SK-N-SH treated with all-trans-retinoic acid at 6 μM for 48 hours (cell line): ENCODE data around the gene UBL7.

Experiments
- ATAC-seq: fragments of 200-7000 bp; cut with Tn5 transposase; 3 replicates; pipeline ENCODE4 v1.9.1; 2020; ENCODE audit warnings: mild to moderate bottlenecking, moderate library complexity
- ARNTL ChIP-seq: fragments of 450-650 bp; formaldehyde crosslinking; IDR thresholded peaks from 2 replicates; pipeline ENCODE4 v1.5.0; 2020; ENCODE audit warnings: low read depth, mild to moderate bottlenecking, moderate library complexity, borderline replicate concordance
- BACH2 ChIP-seq: fragments of 250-450 bp; sonication (Bioruptor Pico); IDR thresholded peaks from 2 replicates; pipeline ENCODE4 v1.9.0; 2021; ENCODE audit warnings: mild to moderate bottlenecking, borderline replicate concordance
- CSRNP3 ChIP-seq: fragments of 250-450 bp; sonication (Bioruptor Pico); IDR thresholded peaks from 2 replicates; pipeline ENCODE4 v1.5.1; 2021; ENCODE audit warnings: mild to moderate bottlenecking, moderate library complexity
- ESRRG ChIP-seq: fragments of 250-450 bp; sonication (Bioruptor Pico); IDR thresholded peaks from 2 replicates; pipeline ENCODE4 v1.6.1; 2021; ENCODE audit warnings: mild to moderate bottlenecking
- GLIS3 ChIP-seq: fragments of 250-450 bp; sonication (Bioruptor Pico); IDR thresholded peaks from 2 replicates; pipeline ENCODE4 v1.5.0; 2020; ENCODE audit warnings: mild to moderate bottlenecking, moderate library complexity
- ISL1 ChIP-seq: fragments of 250-450 bp; sonication (Bioruptor Pico); IDR thresholded peaks from 2 replicates; pipeline ENCODE4 v2.1.2; 2022; ENCODE audit warnings: mild to moderate bottlenecking, moderate library complexity
- OSR1 ChIP-seq: fragments of 250-450 bp; sonication (Bioruptor Pico); IDR thresholded peaks from 2 replicates; pipeline ENCODE4 v1.8.0; 2022; ENCODE audit warnings: moderate library complexity, mild to moderate bottlenecking, inconsistent platforms
- POU6F1 ChIP-seq: fragments of 250-450 bp; sonication (Bioruptor Pico); IDR thresholded peaks from 2 replicates; pipeline ENCODE4 v1.8.0; 2021; ENCODE audit warnings: low read depth, mild to moderate bottlenecking, moderate library complexity, borderline replicate concordance
- PPARA ChIP-seq: fragments of 250-450 bp; sonication (Bioruptor Pico); IDR thresholded peaks from 2 replicates; pipeline ENCODE4 v1.5.0; 2020; ENCODE audit warnings: mild to moderate bottlenecking, borderline replicate concordance
- RARB ChIP-seq: fragments of 250-450 bp; sonication (Bioruptor Pico); IDR thresholded peaks from 2 replicates; pipeline ENCODE4 v1.8.0; 2021; ENCODE audit warnings: mild to moderate bottlenecking, moderate library complexity
- SNAI2 ChIP-seq: fragments of 250-450 bp; sonication (Bioruptor Pico); IDR thresholded peaks from 2 replicates; pipeline ENCODE4 v1.5.0; 2020; ENCODE audit warnings: mild to moderate bottlenecking, moderate library complexity
- TCF4 ChIP-seq: fragments of 250-450 bp; sonication (Bioruptor Pico); IDR thresholded peaks from 2 replicates; pipeline ENCODE4 v1.8.0; 2021; ENCODE audit warnings: mild to moderate bottlenecking, moderate library complexity, borderline replicate concordance
- TOX ChIP-seq: fragments of 250-450 bp; sonication (Bioruptor Pico); IDR thresholded peaks from 2 replicates; pipeline ENCODE4 v1.8.0; 2021; ENCODE audit warnings: mild to moderate bottlenecking, moderate library complexity, borderline replicate concordance
- ZC3H10 ChIP-seq: fragments of 250-450 bp; sonication (Bioruptor Pico); IDR thresholded peaks from 2 replicates; pipeline ENCODE4 v1.5.1; 2021; ENCODE audit warnings: mild to moderate bottlenecking, moderate library complexity
- ZNF565 ChIP-seq: fragments of 450-650 bp; formaldehyde crosslinking; conservative IDR thresholded peaks from 2 replicates; pipeline ENCODE4 v1.5.0; 2020; ENCODE audit warnings: low read depth, mild to moderate bottlenecking, moderate library complexity
- ZNF70 ChIP-seq: fragments of 450-650 bp; formaldehyde crosslinking; IDR thresholded peaks from 2 replicates; pipeline ENCODE4 v1.5.0; 2020; ENCODE audit warnings: mild to moderate bottlenecking, moderate library complexity
- ZNF8 ChIP-seq: fragments of 450-650 bp; formaldehyde crosslinking; IDR thresholded peaks from 2 replicates; pipeline ENCODE4 v1.5.0; 2020; ENCODE audit warnings: mild to moderate bottlenecking, moderate library complexity
- TF ChIP-seq, protein P1 (sequence below): fragments of 250-450 bp; sonication (Bioruptor Pico); IDR thresholded peaks from 2 replicates; pipeline ENCODE4 v1.8.0; 2020; ENCODE audit warnings: mild to moderate bottlenecking, moderate library complexity, borderline replicate concordance
- TF ChIP-seq, protein P2 (sequence below): fragments of 250-450 bp; sonication (Bioruptor Pico); IDR thresholded peaks from 2 replicates; pipeline ENCODE4 v1.5.0; 2020; ENCODE audit warnings: mild to moderate bottlenecking, moderate library complexity
- TF ChIP-seq, protein P3 (sequence below): fragments of 250-450 bp; sonication (Bioruptor Pico); IDR thresholded peaks from 2 replicates; pipeline ENCODE4 v1.5.1; 2020; ENCODE audit warnings: low read depth, mild to moderate bottlenecking, moderate library complexity

UBL7 gene

GRCh38 chr15:74499366-74499765, 38.4 kb upstream of the UBL7 start (continued):
- TF ChIP-seq PPARA (CRISPR knock-in tag) (no peak), ESRRG (no peak)

DNA sequence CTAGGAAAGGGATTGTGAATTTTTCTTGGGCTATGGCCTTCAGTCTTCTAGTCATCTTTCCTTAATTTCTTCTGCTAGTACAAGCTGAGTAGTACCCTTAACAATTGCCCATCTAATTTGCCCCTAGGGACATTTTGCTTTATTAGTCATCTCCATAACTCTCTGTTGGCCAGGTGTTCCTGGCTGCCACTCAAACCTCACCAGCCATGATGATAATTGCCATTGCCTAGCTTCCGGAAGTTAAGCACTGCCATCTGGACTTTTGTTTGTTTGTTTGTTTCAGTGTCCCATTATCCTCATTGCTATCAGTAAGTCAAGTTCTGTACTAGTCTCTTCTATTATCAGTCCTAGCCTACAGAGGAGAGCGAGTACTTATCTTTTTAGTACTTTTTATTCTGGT, 36.6 kb upstream of the UBL7 start:
- no peak for ATAC-seq
- TF ChIP-seq TCF4 (CRISPR knock-in tag) = no peak
- no peak for TF ChIP-seq SNAI2 (CRISPR knock-in tag)
- no peak for TF ChIP-seq ISL1 (CRISPR knock-in tag)
- TF ChIP-seq ARNTL = no peak
- TF ChIP-seq OSR1 (CRISPR knock-in tag) = no peak
- TF ChIP-seq CSRNP3 = no peak
- no peak for TF ChIP-seq PPARA (CRISPR knock-in tag)
- TF ChIP-seq ZNF8 (CRISPR knock-in tag) = no peak
- TF ChIP-seq TOX (CRISPR knock-in tag) = no peak
- TF ChIP-seq ZNF565 (CRISPR knock-in tag) = no peak
- TF ChIP-seq ZNF70 (CRISPR knock-in tag) = no peak
- TF ChIP-seq BACH2 (CRISPR knock-in tag) = no peak
- TF ChIP-seq, protein P1, sequence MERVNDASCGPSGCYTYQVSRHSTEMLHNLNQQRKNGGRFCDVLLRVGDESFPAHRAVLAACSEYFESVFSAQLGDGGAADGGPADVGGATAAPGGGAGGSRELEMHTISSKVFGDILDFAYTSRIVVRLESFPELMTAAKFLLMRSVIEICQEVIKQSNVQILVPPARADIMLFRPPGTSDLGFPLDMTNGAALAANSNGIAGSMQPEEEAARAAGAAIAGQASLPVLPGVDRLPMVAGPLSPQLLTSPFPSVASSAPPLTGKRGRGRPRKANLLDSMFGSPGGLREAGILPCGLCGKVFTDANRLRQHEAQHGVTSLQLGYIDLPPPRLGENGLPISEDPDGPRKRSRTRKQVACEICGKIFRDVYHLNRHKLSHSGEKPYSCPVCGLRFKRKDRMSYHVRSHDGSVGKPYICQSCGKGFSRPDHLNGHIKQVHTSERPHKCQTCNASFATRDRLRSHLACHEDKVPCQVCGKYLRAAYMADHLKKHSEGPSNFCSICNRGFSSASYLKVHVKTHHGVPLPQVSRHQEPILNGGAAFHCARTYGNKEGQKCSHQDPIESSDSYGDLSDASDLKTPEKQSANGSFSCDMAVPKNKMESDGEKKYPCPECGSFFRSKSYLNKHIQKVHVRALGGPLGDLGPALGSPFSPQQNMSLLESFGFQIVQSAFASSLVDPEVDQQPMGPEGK (CRISPR knock-in tag) = no peak
- no peak for TF ChIP-seq ESRRG
- TF ChIP-seq, protein P2, sequence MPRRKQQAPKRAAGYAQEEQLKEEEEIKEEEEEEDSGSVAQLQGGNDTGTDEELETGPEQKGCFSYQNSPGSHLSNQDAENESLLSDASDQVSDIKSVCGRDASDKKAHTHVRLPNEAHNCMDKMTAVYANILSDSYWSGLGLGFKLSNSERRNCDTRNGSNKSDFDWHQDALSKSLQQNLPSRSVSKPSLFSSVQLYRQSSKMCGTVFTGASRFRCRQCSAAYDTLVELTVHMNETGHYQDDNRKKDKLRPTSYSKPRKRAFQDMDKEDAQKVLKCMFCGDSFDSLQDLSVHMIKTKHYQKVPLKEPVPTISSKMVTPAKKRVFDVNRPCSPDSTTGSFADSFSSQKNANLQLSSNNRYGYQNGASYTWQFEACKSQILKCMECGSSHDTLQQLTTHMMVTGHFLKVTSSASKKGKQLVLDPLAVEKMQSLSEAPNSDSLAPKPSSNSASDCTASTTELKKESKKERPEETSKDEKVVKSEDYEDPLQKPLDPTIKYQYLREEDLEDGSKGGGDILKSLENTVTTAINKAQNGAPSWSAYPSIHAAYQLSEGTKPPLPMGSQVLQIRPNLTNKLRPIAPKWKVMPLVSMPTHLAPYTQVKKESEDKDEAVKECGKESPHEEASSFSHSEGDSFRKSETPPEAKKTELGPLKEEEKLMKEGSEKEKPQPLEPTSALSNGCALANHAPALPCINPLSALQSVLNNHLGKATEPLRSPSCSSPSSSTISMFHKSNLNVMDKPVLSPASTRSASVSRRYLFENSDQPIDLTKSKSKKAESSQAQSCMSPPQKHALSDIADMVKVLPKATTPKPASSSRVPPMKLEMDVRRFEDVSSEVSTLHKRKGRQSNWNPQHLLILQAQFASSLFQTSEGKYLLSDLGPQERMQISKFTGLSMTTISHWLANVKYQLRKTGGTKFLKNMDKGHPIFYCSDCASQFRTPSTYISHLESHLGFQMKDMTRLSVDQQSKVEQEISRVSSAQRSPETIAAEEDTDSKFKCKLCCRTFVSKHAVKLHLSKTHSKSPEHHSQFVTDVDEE (CRISPR knock-in tag) = no peak
- TF ChIP-seq POU6F1 (CRISPR knock-in tag) = no peak
- TF ChIP-seq GLIS3 = no peak
- no peak for TF ChIP-seq ZC3H10 (CRISPR knock-in tag)
- TF ChIP-seq, protein P3, sequence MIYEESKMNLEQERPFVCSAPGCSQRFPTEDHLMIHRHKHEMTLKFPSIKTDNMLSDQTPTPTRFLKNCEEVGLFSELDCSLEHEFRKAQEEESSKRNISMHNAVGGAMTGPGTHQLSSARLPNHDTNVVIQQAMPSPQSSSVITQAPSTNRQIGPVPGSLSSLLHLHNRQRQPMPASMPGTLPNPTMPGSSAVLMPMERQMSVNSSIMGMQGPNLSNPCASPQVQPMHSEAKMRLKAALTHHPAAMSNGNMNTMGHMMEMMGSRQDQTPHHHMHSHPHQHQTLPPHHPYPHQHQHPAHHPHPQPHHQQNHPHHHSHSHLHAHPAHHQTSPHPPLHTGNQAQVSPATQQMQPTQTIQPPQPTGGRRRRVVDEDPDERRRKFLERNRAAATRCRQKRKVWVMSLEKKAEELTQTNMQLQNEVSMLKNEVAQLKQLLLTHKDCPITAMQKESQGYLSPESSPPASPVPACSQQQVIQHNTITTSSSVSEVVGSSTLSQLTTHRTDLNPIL (CRISPR knock-in tag) = no peak
- TF ChIP-seq RARB (CRISPR knock-in tag) = no peak

DNA sequence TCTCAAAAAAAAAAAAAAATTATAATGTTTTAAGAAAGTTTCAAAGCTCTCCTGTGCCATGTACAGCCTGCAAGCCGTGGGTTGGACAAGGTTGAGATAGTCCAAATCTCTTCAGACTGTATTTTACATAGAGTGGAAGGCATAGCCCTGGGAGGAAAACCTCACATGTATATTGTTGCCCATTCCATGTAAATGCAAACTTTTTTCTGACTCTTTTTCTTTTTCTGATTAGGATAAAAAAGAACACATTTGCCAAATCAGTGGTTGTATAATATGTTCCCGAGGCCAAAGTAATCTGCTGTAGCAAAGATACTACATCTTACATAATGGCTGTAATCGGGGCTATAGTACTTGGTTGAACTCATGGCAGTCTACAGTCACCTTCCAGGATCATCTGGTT, 35.7 kb upstream of the UBL7 start:
- ATAC-seq = no peak
- TF ChIP-seq ESRRG = no peak

- TF ChIP-seq ZC3H10 (CRISPR knock-in tag) = no peak
- ATAC-seq = no peak
Observed at GRCh38 chr15:74490339-74490689, 29.4 kb upstream of the UBL7 start.
